ENCODE data around the gene HSF2BP. TPM values are rescaled to one million over a fixed set of nuclear protein-coding genes. Genes with fewer than 3 reads are reported as not detected.

HSF2BP gene
- polyA plus RNA-seq, 1 donor (not counting 4 experiments of a cell fraction or from before 2014, with no cell fraction given), result 6.1 TPM

DNA sequence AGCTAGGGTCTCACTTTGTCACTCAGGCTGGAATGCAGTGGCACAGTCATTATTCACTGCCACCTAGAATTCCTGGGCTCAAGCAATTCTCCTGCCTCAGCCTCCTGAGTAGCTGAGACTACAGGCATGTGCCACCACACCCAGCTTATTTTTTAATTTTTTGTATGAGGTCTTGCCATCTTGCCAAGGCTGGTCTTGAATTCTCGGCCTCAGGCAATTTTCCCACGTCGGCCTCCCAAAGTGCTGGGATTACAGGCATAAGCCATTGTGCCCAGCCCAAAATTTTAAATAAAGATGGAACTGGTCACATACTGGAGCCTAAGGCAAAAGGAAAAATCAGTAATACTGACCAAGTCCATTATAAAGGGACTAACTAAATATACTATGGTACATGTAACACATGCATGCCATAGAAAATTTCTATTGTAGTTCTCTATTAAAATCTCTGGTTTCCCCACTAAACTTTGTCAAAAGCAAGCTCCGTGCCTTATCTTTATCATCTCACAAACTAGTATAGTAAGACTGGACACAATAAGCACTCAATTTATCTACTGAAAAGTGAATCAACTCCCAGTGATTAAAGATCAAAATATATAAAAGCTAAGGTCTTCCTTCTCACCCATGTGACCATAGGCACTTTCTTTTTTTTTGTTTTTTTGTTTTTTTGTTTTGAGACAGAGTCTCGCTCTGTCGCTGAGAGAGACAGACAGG is 61.6 kb downstream of the HSF2BP start:
- Histone ChIP-seq H3K4me2 (ENCODE audit: control insufficient read depth, extremely low read depth, insufficient read depth, low read depth, low read length) (no peak overlapping the region), H2AFZ (ENCODE audit: control insufficient read depth, low read length) (no peak overlapping the region), H4K20me1 (ENCODE audit: control insufficient read depth, extremely low read depth, insufficient read depth, low read length) (no peaks in the 10 kb centered on the region), H3K4me1 (ENCODE audit: control insufficient read depth, extremely low read depth, insufficient read depth, low read length) (peaks cover 62% of the 10 kb centered on the region), H3K9me3 (ENCODE audit: control insufficient read depth, low read depth, low read length) (no peaks in the 10 kb centered on the region), H3K9me1 (ENCODE audit: control insufficient read depth, extremely low read depth, insufficient read depth, low read length) (no peaks in the 10 kb centered on the region), H3K27me3 (ENCODE audit: control insufficient read depth, extremely low read depth, insufficient read depth, low read length) (no peaks in the 10 kb centered on the region), H3K4me3 (ENCODE audit: control insufficient read depth in 2 of 3, extremely low read depth in 1 of 3, insufficient read depth in 2 of 3, low read depth in 1 of 3, low read length in 3 of 3) (no peak overlapping the region), H3K27ac (ENCODE audit: control insufficient read depth, insufficient read depth, low read length) (peak overlapping the region; percentile 70), H3K79me2 (ENCODE audit: control insufficient read depth, insufficient read depth, low read length) (no peaks in the 10 kb centered on the region), H3K36me3 (ENCODE audit: control insufficient read depth in 2 of 2, extremely low read depth in 1 of 2, insufficient read depth in 2 of 2, low read length in 2 of 2) (no peaks in the 10 kb centered on the region), H3K9ac (ENCODE audit: control insufficient read depth, extremely low read depth, insufficient read depth, low read length) (peak overlapping the region; percentile 50)
- TF ChIP-seq, protein P1, sequence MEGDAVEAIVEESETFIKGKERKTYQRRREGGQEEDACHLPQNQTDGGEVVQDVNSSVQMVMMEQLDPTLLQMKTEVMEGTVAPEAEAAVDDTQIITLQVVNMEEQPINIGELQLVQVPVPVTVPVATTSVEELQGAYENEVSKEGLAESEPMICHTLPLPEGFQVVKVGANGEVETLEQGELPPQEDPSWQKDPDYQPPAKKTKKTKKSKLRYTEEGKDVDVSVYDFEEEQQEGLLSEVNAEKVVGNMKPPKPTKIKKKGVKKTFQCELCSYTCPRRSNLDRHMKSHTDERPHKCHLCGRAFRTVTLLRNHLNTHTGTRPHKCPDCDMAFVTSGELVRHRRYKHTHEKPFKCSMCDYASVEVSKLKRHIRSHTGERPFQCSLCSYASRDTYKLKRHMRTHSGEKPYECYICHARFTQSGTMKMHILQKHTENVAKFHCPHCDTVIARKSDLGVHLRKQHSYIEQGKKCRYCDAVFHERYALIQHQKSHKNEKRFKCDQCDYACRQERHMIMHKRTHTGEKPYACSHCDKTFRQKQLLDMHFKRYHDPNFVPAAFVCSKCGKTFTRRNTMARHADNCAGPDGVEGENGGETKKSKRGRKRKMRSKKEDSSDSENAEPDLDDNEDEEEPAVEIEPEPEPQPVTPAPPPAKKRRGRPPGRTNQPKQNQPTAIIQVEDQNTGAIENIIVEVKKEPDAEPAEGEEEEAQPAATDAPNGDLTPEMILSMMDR (optimal IDR thresholded peaks at IDR 0.05 in 1 of 3, IDR thresholded peaks at IDR 0.05 in 1 of 3, conservative IDR thresholded peaks at IDR 0.05 in 1 of 3; ENCODE audit: extremely low read depth in 1 of 3, insufficient read depth in 2 of 3, low read length in 3 of 3), result no peak
- TF ChIP-seq EZH2 (IDR thresholded peaks at IDR 0.05; ENCODE audit: low read length), result no peak
- DNase-seq (ENCODE audit: low read depth, low spot score) (no peak), FAIRE-seq (no peak)
- dilution Hi-C loops (cut with MboI; ENCODE audit: extremely low pct_ligation_motif_present, low sequenced_read_pairs), result no loop called here

DNA sequence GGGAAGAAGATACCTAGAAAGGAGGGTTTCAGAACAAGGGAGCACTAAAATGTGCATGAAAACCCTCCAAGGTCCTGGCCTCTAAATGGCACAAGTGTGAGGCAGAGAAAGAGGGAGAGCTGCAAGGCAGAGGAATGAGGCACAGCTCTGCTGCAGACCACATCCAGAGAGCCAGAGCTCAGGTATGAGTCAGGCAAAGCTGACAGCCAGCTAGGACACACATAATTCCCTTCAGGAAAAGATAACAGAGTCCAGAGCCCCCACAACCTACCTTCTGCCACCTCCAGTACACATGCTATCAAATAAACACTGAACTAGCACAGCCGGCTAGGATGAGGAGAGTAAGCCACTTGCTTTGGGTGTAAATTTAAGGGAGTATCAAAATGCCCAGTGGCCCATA is 62.2 kb downstream of the HSF2BP start:
- H3K79me2 ChIP-seq (ENCODE audit: control insufficient read depth, insufficient read depth, low read length), result no peaks in the 10 kb centered on the region
- no peaks in the 10 kb centered on the region for H3K9me1 ChIP-seq (ENCODE audit: control insufficient read depth, extremely low read depth, insufficient read depth, low read length)
- H3K4me3 ChIP-seq (ENCODE audit: control insufficient read depth in 2 of 3, extremely low read depth in 1 of 3, insufficient read depth in 2 of 3, low read depth in 1 of 3, low read length in 3 of 3), result no peak overlapping the region
- H3K9ac ChIP-seq (ENCODE audit: control insufficient read depth, extremely low read depth, insufficient read depth, low read length), result peak overlapping the region; percentile 50
- peak overlapping the region; percentile 70 for H3K27ac ChIP-seq (ENCODE audit: control insufficient read depth, insufficient read depth, low read length)
- no peaks in the 10 kb centered on the region for H3K9me3 ChIP-seq (ENCODE audit: control insufficient read depth, low read depth, low read length)
- no peak for DNase-seq (ENCODE audit: low read depth, low spot score)
- TF ChIP-seq EZH2 (IDR thresholded peaks at IDR 0.05; ENCODE audit: low read length), result no peak
- TF ChIP-seq, protein P1 (optimal IDR thresholded peaks at IDR 0.05 in 1 of 3, IDR thresholded peaks at IDR 0.05 in 1 of 3, conservative IDR thresholded peaks at IDR 0.05 in 1 of 3; ENCODE audit: extremely low read depth in 1 of 3, insufficient read depth in 2 of 3, low read length in 3 of 3), result no peak
- no peaks in the 10 kb centered on the region for H3K36me3 ChIP-seq (ENCODE audit: control insufficient read depth in 2 of 2, extremely low read depth in 1 of 2, insufficient read depth in 2 of 2, low read length in 2 of 2)
- no peaks in the 10 kb centered on the region for H4K20me1 ChIP-seq (ENCODE audit: control insufficient read depth, extremely low read depth, insufficient read depth, low read length)
- no peak overlapping the region for H2AFZ ChIP-seq (ENCODE audit: control insufficient read depth, low read length)
- H3K27me3 ChIP-seq (ENCODE audit: control insufficient read depth, extremely low read depth, insufficient read depth, low read length), result no peaks in the 10 kb centered on the region
- dilution Hi-C loops (cut with MboI; ENCODE audit: extremely low pct_ligation_motif_present, low sequenced_read_pairs), result no loop called here
- FAIRE-seq, result peak; percentile 98
- H3K4me1 ChIP-seq (ENCODE audit: control insufficient read depth, extremely low read depth, insufficient read depth, low read length), result peaks cover 56% of the 10 kb centered on the region
- peak overlapping the region; percentile 52 for H3K4me2 ChIP-seq (ENCODE audit: control insufficient read depth, extremely low read depth, insufficient read depth, low read depth, low read length)
